Activated naive CD8-positive, alpha-beta T cell treated with anti-CD3 and anti-CD28 coated beads for 36 hours (primary cell): ENCODE data around the gene ZNF674. TPM values are rescaled to one million over a fixed set of nuclear protein-coding genes. Genes with fewer than 3 reads are reported as not detected.

Source experiments
- DNase-seq: peaks from one replicate; pipeline ENCODE4 v3.0.0; 2021
- H3K27ac Mint-ChIP-seq: one replicate; pipeline ENCODE4 v1.8.0; 2022; ENCODE audit warnings: mild to moderate bottlenecking, moderate library complexity, mixed read lengths
- H3K27me3 Mint-ChIP-seq: one replicate; pipeline ENCODE4 v1.8.0; 2022; ENCODE audit warnings: mild to moderate bottlenecking, mixed read lengths
- H3K36me3 Mint-ChIP-seq: one replicate; pipeline ENCODE4 v1.8.0; 2021; ENCODE audit warnings: mild to moderate bottlenecking, mixed read lengths
- H3K4me1 Mint-ChIP-seq: one replicate; pipeline ENCODE4 v1.8.0; 2021; ENCODE audit warnings: mixed read lengths
- H3K4me3 Mint-ChIP-seq: one replicate; pipeline ENCODE4 v1.8.0; 2022; ENCODE audit warnings: mild to moderate bottlenecking, moderate library complexity, mixed read lengths
- H3K9me3 Mint-ChIP-seq: one replicate; pipeline ENCODE4 v1.8.0; 2022; ENCODE audit warnings: mixed read lengths
- total RNA-seq, 2 experiments: library from RNA; stranded (reverse); gene quantifications; one replicate each; pipeline ENCODE4 v1.2.3, GENCODE V29; 2021

The ZNF674 gene
- total RNA-seq, 2 experiments from 2014 or later, result 1.3 to 1.7 TPM

DNA sequence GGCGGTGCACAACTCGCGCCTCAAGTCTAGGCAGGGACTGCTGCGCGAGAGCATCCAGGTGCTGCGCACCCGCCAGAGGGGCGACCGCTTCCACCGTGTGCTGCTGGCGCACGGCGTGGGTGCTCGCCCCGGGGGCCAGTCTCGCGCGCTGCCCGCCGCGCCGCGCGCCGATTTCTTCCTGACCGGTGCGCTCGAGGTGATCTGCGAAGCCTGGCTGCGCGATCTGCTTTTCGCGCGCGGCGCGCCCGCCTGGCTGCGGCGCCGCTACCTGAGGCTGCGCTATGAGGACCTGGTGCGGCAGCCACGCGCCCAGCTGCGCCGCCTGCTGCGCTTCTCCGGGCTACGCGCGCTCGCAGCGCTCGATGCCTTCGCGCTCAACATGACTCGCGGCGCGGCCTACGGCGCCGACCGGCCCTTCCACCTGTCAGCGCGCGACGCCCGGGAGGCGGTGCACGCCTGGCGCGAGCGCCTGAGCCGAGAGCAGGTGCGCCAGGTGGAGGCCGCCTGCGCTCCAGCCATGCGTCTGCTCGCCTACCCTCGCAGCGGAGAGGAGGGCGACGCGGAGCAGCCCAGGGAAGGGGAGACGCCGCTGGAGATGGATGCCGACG lies 29.7 kb upstream of the ZNF674 start:
- Mint-ChIP-seq H3K4me3 (peak overlapping the region; percentile 61), H3K27ac (no peak overlapping the region), H3K9me3 (no peaks in the 10 kb centered on the region), H3K27me3 (peaks cover 20% of the 10 kb centered on the region), H3K36me3 (peaks cover 2% of the 10 kb centered on the region), H3K4me1 (peaks cover 27% of the 10 kb centered on the region)
- peak; percentile 44 for DNase-seq

DNA sequence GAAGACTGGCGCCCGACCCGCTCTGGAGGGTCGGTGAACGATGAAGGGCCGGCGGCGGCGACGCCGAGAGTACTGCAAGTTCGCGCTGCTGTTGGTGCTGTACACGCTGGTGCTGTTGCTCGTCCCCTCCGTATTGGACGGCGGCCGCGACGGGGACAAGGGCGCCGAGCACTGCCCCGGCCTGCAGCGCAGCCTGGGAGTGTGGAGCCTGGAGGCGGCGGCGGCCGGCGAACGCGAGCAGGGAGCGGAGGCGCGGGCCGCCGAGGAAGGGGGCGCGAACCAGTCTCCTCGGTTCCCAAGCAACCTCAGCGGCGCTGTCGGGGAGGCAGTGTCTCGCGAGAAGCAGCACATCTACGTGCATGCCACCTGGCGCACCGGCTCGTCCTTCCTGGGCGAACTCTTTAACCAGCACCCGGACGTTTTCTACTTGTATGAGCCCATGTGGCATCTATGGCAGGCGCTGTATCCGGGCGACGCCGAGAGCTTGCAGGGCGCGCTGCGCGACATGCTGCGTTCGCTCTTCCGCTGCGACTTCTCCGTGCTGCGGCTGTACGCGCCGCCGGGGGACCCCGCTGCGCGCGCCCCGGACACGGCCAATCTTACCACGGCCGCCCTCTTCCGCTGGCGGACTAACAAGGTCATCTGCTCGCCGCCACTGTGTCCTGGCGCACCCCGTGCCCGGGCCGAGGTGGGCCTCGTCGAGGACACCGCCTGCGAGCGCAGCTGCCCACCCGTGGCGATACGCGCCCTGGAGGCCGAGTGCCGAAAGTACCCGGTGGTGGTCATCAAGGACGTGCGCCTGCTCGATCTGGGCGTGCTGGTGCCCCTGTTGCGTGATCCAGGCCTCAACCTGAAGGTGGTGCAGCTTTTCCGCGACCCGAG lies 28.9 kb upstream of the ZNF674 start:
- Mint-ChIP-seq H3K27me3 (peaks cover 20% of the 10 kb centered on the region), H3K36me3 (no peaks in the 10 kb centered on the region), H3K27ac (peak overlapping the region; percentile 56), H3K9me3 (no peaks in the 10 kb centered on the region), H3K4me1 (peaks cover 27% of the 10 kb centered on the region), H3K4me3 (peak overlapping the region; percentile 75)
- peak; percentile 58 for DNase-seq

DNA sequence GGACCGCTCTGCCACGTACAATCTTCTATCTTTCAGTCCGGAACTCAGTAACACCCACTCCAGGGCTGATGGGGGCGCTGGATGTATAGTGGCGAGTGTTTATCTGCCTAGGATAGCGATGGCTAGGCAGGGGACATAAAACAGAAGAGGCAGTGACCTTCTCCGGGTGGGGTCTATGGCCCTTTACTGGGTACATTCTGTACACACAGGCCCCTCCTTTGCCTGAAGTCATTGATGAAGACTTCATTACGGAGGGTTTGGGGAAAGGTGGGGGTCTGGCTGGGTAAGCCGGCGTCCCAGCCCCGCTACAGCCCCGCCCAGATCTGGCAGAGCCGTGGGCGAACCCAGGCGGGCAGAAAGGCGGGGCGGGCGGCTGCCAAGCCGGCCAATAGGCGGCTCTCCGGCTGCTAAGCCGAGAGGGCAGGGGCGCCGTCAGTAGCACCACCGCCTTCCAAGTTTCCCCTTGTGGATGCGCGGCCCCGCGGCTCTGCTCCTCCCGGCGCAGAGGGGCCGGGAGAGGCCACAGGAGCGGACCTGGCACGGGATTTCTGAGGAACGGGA lies 28.2 kb upstream of the ZNF674 start, which contains the start of gene CHST7:
TSS of gene CHST7 (plus strand) at position 435 of the 561 bp plus-strand sequence. CDS start 167 bp downstream, outside the sequence.
- DNase-seq, result peak; percentile 64
- Mint-ChIP-seq H3K4me3 (peak within 1 kb of the TSS; percentile 75), H3K27ac (peak within 1 kb of the TSS; percentile 86), H3K36me3 (no peaks in the 10 kb centered on the region), H3K9me3 (no peaks in the 10 kb centered on the region), H3K4me1 (peaks cover 27% of the 10 kb centered on the region), H3K27me3 (peaks cover 20% of the 10 kb centered on the region)

DNA sequence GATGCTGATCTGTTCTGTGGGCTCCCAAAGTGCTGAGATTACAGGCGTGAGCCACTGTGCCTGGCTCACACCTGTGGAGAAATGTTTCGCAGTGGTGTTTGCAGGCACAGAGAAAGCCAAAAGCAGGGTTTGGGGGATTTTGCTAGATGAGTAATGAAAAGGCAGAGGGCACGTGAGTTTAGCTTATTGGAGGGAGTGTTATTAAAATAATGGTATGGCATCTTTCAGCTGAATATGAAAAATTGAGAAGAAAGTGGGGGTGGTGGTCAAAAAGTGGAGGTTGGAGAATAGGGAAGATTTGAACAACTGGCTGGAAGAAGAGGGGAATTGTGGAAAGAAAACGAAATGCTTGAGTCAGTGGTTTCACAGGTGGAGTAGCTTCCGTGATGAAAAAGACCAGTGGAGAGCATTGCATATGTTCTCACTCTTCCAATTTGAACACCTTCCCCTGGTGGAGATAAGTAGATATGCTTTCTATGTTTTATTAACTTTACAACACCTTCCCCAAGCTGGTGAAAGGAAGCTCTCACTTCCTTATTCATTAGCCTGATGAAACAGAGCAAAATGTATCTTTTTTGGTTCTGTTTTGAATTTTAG lies 27.2 kb upstream of the ZNF674 start:
- H3K4me3 Mint-ChIP-seq, result peak overlapping the region; percentile 75
- no peaks in the 10 kb centered on the region for H3K36me3 Mint-ChIP-seq
- peaks cover 27% of the 10 kb centered on the region for H3K4me1 Mint-ChIP-seq
- H3K27me3 Mint-ChIP-seq, result peaks cover 18% of the 10 kb centered on the region
- peak; percentile 44 for DNase-seq
- peak overlapping the region; percentile 86 for H3K27ac Mint-ChIP-seq
- no peaks in the 10 kb centered on the region for H3K9me3 Mint-ChIP-seq

DNA sequence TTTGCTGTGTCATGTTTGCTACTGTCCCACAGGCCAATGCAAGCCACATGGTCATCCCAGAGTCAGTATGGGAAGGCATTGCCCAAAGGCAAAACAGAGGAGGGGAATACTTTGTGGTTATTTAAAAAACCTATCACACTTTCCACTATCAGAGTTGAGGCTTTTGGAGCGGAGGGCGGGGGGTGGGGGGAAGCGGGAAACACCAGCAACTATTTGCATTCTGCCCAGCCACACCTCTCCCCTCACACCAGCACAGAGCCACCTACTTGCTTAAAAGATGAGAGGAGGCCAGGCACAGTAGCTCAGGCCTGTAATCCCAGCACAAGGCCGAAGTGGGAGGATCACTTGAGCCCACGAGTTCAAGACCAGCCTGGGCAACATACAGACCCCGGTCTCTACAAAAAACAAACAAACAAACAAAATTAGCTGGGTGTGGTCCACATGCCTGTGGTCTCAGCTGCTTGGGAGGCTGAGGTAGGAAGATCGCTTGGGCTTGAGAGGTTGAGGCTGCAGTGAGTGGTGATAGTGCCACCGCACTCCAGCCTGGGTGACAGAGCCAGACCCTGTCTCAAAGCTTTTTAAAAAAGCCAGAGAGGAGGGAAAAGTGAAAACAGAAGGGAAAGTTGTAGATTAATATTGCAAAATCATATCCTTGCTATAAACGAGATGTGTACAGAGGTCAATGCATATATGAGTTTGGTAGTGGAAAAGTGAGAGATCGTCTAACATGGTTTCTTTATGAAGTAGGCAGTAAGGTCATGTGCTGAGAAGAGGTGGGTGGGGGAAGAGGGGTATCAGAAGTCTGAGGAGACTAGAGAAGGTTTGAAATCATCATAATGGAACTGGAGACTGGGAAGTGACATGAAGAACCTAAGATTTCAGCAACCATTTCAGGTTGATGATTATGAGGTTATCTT lies 26.5 kb upstream of the ZNF674 start:
- no peaks in the 10 kb centered on the region for H3K9me3 Mint-ChIP-seq
- peaks cover 27% of the 10 kb centered on the region for H3K4me1 Mint-ChIP-seq

DNA sequence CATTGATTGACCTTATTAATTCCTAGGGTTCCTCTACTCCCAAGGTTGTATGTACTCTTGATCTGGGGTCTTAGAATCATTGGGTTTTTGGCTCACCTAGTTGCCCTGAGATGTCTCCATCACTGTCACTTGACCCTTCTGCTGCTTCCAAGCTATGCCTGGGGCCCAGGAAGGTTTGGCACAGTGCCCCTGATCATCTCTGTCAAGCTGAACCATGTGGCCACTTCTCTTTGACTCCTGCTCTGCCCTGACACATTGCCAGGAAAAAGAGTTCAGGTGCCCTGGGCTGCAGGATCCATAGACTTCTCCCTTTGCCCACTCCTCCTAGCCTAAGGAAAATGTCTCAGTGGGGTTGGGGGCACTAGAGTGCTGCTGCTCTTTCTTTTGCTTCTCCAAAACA lies 24.4 kb upstream of the ZNF674 start:
- Mint-ChIP-seq H3K4me1 (peaks cover 19% of the 10 kb centered on the region), H3K36me3 (peaks cover 1% of the 10 kb centered on the region), H3K9me3 (no peaks in the 10 kb centered on the region), H3K27me3 (no peaks in the 10 kb centered on the region), H3K27ac (no peak overlapping the region), H3K4me3 (no peak overlapping the region)
- no peak for DNase-seq

More for the DNA sequence above, 26.5 kb upstream of the ZNF674 start:
- peaks cover 14% of the 10 kb centered on the region for H3K27me3 Mint-ChIP-seq
- no peaks in the 10 kb centered on the region for H3K36me3 Mint-ChIP-seq
- H3K4me3 Mint-ChIP-seq, result no peak overlapping the region
- peak overlapping the region; percentile 86 for H3K27ac Mint-ChIP-seq
- DNase-seq, result no peak

DNA sequence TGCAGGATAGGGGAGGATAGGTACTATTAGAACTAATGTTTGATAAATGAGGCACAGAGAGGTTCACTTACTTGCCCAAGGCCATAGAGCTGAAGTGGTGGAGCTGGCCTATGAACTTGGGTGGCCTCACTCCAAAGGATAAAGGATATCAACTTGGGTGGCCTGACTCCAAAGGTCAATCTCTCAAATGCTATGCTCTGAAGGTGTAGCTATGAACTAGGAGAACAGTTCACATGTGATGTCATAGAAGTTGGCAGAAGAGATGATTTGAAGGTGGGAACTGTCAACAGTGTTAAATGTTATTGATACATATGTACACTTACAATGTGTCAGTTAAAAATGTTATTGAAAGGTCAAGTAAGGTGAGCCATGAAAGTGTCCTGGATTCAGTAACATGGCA lies 22.2 kb upstream of the ZNF674 start:
- DNase-seq, result no peak
- Mint-ChIP-seq H3K36me3 (peaks cover 1% of the 10 kb centered on the region), H3K9me3 (no peaks in the 10 kb centered on the region), H3K4me1 (peaks cover 11% of the 10 kb centered on the region), H3K27ac (no peak overlapping the region), H3K27me3 (no peaks in the 10 kb centered on the region), H3K4me3 (no peak overlapping the region)

DNA sequence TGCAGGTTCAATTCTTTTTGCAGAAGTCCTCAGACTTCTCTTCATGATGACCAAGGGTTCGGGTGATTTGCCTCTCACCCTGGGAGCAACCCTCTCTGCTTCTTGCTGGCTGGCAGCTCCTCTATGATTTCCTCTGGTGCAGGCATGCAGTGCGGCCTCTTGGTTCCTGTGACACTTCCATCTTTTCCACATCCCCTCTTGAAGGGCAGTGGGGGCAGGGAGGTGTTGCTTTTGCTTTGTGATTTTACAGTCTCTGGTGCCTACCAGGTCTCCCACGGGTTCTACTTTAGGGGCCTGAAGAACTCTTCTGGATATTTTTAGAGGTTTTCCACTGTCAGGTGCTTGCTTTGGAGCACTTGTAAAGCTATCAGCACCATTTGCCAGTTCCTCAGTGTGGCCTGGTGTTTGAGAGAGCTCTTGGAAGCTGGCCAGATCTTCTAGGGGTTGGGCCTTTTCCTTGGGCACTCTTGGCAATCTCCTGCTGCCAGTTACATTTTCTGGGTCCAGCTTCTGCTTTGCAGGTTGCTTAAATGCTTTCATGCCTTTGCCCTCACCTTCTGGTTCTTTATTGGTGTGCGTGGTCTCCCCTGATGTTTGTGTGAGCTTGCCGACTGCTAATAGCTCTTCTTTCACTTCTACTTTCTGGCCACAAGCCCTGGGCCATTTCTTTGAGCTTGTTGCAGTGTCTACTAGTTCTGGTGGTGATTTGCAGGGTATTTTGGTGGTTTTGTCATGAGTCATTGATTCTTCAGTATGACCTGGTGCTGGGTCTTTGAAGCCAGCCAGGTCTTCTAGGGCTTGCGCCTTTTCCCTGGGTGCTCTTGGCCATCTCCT lies 16.8 kb upstream of the ZNF674 start:
- Mint-ChIP-seq H3K4me3 (no peak overlapping the region), H3K9me3 (no peaks in the 10 kb centered on the region), H3K4me1 (peaks cover 8% of the 10 kb centered on the region), H3K27me3 (no peaks in the 10 kb centered on the region), H3K36me3 (peaks cover 1% of the 10 kb centered on the region), H3K27ac (no peak overlapping the region)
- DNase-seq, result peak; percentile 36

DNA sequence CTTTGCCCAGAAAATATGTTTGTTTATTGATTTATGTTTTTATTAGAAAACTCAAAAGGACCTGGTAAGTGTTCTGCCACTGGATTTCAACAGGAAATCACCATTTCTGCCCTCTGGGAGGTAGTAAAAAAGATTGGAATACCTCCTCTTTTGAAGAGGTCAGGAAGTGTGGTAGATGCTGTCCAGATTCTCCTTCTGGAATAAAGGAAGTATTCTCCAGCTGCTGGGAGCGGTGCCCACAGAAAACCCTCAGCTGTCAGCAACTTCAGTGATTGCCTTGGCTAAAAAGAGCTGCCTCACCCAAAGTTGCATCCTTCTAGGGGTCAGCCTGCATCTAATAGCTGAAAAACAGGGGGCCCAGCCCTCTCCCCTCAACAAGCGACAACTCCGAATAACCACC lies 13.8 kb upstream of the ZNF674 start:
- no peaks in the 10 kb centered on the region for H3K9me3 Mint-ChIP-seq
- H3K4me1 Mint-ChIP-seq, result peaks cover 8% of the 10 kb centered on the region
- no peak overlapping the region for H3K27ac Mint-ChIP-seq
- DNase-seq, result no peak
- H3K27me3 Mint-ChIP-seq, result no peaks in the 10 kb centered on the region
- no peaks in the 10 kb centered on the region for H3K36me3 Mint-ChIP-seq
- H3K4me3 Mint-ChIP-seq, result no peak overlapping the region

DNA sequence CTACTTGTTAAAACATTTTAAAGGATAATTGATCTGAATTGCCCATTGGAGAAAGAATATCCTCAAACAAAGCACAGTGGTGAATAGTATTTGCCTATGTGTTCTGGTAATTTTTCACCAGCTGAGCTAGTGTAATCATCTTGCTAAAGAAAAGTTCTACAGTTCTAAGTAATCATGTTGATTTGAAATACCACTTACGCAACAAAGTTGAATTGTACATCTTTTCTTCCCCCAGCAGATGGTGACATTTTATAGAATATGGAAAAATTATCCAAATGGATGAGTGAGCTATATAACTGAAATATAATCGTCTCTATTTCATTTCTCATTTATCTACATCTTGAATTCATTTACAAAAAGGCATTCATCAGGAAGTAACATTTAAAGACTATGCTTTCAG lies 9.7 kb upstream of the ZNF674 start:
- Mint-ChIP-seq H3K4me1 (no peaks in the 10 kb centered on the region), H3K4me3 (no peak overlapping the region), H3K27me3 (no peaks in the 10 kb centered on the region), H3K36me3 (peaks cover 1% of the 10 kb centered on the region), H3K27ac (no peak overlapping the region), H3K9me3 (no peaks in the 10 kb centered on the region)
- DNase-seq, result no peak

DNA sequence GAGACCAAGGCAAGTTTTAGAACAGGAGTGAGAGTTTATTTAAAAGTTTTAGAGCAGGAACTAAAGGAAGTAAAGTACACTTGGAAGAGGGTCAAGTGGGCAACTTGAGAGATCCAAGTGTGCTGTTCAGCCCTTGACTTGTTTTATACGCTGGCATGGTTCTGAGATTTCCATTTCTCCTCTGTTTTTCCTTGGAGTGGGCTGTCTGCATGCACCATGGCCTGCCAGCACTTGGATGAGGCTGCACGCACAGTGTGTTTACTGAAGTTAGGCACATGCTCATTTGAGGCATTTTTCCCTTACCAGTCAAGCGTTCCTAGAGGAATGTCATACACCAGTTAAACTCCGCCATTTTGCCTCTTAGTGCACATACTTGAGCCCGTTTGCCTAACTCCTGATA lies 8.7 kb upstream of the ZNF674 start:
- no peak for DNase-seq
- Mint-ChIP-seq H3K27ac (no peak overlapping the region), H3K4me1 (peaks cover 2% of the 10 kb centered on the region), H3K27me3 (no peaks in the 10 kb centered on the region), H3K9me3 (no peaks in the 10 kb centered on the region), H3K36me3 (peaks cover 3% of the 10 kb centered on the region), H3K4me3 (no peak overlapping the region)

DNA sequence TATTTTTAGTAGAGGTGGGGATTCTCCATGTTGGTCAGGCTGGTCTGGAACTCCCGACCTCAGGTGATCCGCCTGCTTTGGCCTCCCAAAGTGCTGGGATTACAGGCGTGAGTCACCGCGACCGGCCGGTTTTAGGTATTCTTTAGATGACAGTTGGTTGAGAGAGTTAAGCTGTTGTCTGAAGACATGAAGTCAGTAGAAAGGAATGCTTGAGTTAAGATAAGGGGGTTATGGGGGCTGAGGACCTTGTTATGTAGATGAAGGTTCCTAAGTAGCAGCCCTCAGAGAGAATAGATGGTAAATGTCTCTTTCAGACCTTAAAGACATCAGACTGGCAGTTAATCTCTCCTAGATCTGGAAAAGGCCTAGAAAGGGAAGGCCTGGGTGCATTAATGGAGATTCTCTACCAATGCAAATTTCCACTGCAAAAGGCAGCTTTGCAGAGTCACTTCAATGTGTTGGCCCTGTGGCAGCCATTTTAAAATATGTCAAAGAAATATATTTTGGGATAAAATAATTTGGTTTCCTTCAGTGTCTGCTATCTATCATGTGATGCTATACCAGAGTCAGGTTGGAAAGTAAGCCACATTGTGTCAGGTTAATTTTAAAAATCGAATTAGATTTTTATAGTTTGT lies 6.4 kb upstream of the ZNF674 start:
- Mint-ChIP-seq H3K27me3 (no peaks in the 10 kb centered on the region), H3K27ac (no peak overlapping the region), H3K36me3 (peaks cover 10% of the 10 kb centered on the region), H3K9me3 (no peaks in the 10 kb centered on the region), H3K4me3 (no peak overlapping the region), H3K4me1 (peaks cover 7% of the 10 kb centered on the region)
- no peak for DNase-seq

DNA sequence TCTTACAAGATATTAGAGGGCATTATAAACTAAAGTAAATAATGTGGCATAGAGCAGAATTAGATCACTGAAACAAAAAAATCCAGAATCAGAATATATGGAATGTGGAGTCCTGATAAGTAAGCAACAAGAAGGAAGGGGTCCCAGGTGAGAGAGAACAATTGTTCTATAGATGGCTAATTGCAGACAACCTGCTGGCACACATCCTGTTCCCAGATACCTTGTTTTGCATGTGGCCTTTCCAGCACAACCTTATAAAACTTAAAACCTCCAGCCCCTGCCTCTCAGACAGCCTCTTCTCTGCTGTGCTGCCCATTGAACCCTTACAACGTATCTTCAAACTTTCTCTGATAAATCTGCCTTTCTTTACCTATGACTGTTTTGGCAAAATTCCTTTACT lies 4.7 kb upstream of the ZNF674 start:
- no peak for DNase-seq
- Mint-ChIP-seq H3K4me3 (no peak overlapping the region), H3K27ac (no peak overlapping the region), H3K9me3 (no peaks in the 10 kb centered on the region), H3K4me1 (peaks cover 11% of the 10 kb centered on the region), H3K27me3 (no peaks in the 10 kb centered on the region), H3K36me3 (peaks cover 15% of the 10 kb centered on the region)
